ENCODE data around the gene CBFA2T2.
"Not testable (repeated sequence)": the region's sequence is repeated elsewhere in the genome, so short reads cannot be mapped to it uniquely, and the experiment has no call there.

CBFA2T2 gene

DNA sequence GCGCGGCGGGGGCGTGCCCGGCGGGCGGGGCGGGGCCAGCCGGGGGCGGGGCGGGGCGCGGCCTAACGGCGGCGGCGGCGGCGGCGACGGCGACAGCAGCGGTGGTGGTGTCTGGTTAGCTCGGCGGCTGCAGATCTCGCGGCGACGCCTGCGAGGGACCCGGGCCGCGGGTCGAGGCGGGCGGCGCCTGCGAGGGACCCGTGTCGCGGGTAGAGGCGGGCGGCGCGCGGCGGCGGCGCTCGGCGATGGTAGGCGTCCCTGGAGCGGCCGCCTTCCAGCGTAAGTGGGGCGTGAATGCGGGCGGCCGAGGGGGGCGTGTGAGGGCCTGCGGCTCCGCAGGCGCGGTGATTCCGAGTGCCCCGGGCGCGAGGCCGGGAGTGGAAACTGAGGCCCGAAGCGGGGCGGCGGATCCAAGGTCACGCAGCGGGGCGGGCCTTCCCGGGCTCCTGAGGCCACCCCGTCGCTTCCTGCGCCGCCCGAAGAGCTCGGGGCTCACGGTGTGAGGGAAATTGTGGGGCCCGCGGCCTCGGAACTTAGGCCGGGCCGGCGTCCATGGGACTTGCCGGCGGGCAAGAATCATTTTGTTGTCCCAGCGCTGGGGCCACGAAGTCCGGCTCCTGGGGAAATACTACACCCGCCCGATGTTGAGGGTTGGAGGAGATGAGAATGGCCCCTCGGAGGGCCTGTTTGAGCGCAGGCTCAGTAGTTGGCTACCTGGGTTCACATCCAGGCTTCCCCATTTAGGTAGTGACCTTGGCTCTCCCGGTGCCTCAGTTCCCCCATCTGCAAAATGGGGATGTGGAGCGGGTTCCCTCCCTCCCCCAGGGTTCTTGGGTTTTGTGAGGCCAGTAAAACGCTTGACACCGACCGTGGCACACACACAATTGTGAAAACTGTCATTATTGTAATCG, at the start of gene CBFA2T2:
TSS of gene CBFA2T2 (plus strand) at position 74 of the 911 bp plus-strand sequence. CDS start at position 246, 172 bp downstream.
- DNase-seq, result peak; percentile 6

DNA sequence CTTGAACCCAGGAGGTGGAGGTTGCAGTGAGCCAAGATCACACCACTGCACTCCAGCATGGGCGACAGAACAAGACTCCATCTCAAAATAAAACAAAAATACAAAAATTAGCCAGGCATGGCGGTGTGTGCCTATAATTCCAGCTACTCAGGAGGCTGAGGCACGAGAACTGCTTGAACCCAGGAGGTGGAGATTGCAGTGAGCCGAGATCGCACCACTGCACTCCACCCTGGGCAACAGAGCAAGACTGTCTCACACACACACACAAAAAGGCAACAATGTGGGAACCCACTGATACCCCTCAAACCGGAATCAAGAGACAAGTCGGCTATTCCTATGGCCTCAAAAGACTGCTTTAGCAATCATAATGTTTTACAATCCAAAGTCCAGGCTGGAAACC, 49.3 kb upstream of the CBFA2T2 start:
- not testable (repeated sequence) for DNase-seq

DNA sequence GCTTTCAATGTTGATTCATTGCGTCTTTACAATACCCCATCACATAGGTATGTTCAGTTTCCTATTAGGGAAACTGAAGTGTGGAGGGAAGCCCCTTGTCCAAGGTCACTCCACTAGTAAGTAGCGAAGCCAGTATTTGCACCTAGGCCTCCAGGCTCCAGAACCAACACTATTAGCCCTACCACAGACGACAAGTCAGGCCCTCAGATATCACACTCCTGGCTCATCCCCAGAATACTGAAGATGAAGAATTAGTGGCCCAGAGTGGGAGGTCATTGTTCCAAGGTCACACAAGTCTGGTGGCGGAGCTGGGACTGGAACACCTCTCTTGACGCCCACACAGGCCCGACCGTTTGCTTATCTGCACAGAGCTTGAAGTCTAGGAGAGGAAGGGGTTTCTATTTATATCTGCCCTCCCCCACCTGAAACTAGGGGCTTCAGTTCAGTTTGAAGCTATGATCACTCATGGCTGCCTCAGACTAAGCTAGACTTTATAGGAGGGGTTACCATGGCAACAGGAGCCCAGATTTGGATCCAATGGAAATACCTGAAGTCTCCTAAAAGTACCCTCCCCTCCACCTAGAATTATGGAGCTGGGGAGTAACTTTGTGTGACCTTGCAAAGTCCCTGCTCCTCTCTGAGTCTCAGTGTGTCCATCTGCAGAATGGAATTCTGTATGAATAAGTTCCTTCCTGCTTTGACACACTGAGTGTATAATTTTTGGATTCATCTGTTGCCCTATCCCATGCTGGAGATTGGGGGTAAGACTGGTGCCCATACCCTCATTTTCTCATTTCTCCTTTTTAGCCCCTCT, 48.5 kb upstream of the CBFA2T2 start:
- DNase-seq, result no peak

DNA sequence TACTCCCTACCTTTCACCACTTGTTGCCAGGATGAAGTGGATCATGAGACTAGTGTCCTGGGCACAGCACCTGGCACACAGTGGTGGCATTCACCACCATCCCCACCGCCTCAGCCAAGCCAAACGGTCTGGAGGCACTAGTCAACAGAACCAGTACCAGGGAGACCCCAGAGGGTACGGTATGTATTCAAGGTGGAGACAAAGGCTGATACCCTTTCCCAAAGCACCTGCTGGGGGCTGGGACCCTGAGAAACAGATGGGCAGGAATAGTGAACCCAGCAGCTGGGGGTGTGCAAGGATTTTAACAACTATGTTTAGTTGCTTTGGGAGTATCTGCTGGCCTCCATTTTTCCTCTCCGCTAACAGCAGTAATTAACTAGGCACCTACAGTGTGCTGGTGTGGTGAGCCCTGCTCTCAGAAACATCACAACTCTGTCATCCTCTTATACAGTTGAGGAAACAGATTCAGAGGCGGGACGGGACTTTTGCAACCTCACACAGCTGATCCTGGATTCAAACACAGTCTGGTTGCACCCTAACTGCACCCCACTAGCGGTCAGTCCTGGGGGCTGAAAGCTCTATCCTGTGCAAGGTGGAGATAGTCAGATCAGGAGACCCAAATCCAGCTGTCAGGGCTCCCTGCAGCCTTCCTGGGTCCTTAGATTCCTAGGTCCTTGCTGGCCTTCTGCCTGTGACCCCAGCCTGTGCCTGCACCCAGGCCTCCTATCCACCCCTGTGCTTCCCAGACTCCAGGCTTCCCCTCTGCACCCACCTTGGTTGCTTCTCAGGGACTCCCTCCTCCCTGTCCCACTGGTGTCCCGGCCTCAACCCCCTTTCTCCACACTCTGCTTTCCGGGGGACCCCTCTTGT, 47.5 kb upstream of the CBFA2T2 start:
- no peak for DNase-seq

DNA sequence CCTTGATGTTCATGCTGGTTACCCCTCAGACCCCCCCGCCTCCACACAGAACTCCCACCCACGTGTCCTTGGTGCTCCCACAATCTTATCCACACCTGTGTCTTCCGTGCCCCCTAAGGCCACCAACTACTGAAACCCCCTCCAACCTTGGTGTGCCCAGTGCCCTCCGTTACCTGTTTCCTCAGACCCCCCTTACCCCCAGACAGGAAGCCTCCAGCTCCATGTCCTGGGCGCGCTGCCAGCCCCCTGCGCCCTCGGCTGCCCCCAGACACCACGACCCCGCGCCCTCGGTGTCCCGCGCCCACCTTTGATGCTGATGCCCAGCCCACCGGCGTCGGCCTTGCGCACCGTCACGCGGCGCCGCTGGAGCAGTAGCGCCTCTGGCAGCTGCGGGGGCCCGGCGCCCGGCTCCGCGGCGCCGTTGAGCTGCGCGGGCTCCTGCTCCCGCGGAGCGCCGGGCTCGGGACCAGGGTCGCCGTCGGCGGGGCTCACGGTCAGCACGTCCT, 46.8 kb upstream of the CBFA2T2 start:
- no peak for DNase-seq

DNA sequence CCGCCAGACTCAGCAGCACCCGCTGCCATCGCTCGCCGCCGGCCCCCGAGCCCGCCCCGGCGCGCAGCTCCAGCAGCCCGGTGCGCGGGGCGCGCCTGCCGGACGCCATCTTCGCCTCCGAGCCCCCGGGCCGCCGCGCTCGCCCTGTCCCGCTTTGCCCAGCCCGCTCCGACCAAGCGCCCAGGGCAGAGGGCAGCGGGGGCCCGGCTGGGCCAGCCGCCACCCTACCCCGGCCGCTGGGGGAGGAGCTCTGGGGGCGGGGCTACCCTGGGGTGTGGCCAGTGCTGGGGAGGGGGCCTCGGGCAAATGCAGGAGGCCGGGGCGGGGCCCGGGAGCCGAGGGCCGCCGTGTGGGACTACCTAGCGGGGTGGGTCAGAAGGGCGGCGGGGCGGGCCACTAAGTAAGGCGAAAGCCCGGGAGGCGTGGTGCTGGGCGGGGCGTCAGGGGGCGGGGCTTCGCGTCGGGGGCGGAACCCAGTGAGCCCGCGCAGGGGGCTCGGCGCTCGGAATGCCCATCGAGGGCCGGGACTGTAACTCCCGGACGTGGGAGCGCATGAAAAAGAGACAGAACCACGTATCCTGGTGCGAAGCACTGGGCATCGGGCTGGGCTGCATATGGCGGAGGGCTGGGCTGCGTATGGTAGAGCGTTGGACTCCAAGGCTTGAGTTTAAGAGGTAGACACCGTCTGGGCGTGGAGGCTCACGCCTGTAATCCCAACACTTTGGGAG, 46.2 kb upstream of the CBFA2T2 start, which contains the start of gene SNTA1:
TSS of gene SNTA1 (minus strand) at position 252 of the 728 bp plus-strand sequence. CDS start at position 109, 143 bp downstream.
- peak; percentile 87 for DNase-seq

DNA sequence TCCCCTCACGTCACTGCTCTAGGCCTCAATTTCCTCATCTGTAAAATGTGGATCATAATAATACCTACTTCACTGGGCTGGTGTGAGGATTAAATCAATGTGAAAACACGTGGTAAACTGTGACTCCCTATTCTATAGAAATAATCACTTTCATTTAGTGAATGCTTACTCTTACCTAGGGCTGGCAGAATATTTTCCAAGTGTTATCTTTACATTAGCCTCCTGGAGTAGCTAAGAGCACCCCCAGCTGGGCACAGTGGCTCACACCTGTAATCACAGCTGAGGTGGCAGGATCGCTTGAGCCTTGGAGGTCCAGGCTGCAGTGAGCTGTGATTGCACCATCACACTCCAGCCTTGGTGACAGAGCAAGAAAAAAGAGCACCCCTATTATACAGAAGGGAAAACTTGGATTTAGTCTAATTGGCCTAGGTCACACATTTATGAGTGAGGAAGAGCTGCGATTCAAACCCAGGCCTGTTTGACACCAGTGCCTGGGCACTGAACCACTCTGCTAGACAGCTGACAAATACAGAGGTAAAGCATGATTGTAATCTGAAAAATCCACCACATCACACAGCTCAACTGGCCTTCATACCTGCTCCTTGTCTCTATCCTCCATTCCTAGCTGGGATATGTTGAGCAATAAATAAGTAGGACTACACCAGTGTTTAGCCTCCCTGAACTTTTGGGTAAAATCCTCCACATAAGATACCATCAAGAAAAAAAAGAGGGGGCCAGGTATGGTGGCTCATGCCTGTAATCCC, 44.9 kb upstream of the CBFA2T2 start:
- DNase-seq, result peak; percentile 44

DNA sequence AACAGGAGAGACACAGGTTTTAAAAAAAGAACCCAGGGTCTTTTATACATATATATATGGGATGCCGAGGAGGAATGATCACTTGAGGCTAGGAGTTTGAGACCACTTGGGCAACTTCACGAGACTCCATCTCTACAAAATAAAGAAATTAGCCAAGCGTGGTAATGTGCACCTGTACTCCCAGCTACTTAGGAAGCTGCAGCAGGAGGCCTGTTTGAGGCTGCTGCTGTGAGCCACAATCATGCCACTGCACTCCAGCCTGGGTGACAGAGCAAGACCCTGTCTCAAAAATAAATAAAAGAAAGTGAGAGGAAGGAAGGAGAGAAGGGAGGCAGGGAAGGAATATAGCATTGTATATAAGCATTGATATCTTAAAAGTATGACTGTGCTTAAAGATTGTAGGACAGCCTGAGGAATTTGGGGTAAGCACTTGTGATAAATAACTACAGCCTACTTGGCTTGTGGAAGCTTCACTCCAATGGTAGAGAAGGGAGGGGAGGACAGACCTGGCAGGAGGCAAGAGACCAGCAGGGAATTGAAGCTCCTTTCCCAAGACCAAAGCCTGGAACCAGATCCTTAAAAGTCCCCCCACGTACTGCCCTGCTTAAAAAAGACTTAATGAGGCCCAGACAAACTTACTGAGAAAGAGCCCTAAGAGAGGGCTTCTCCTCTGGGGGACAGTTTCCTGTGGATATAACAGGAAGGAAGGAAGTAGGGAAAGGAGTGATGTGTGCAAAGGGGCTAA, 43.8 kb upstream of the CBFA2T2 start:
- no peak for DNase-seq

DNA sequence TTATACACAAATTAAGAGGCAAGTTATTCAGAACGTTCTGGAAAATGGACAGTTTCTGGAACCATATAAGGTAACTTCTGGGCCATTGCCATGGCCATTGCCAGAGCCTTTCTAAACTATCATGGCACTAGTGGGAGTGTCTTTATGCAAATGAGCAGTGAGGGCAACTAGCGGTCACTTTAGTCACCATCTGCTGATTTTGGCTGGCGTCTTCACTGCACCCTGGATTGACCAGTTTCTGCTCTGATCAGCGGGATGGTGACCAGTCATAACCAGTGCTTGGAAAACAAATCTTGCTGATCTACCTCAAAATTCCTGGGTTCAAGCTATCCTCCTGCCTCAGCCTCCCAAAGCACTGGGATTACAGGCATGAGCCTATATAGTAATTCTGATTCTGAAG, 39.0 kb upstream of the CBFA2T2 start:
- DNase-seq, result no peak

DNA sequence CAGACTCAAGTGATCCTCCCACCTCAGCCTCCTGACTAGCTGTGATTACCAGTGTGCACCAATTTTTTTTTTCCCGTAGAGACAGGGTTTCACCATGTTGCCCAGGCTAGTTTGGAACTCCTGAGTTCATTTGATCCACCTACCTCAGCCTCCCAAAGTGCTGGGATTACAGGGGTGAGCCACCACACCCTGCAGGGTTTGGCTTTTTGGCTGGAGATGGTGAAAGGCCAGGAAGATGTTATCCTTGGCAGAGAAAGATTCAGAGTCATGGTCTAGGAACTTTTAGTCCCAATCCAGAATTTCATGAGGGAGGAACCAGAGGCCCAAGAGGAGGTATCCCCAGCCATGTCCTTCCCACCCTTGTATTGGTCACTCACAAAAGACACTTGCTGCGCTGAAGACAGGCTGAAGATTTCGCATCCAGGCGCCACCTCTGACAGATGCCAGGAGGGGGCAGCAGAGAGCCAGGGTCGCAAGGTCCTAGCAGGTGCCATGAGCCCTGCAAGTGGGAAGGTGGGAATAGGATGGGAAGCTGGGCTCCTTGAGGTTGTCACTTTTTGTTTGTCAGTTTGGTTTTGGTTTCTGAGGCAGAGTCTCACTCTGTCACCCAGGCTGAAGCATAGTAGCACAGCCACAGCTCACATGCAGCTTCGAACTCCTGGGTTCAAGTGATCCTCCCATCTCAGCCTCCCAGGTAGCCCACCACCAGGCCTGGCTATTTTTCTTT, 32.8 kb upstream of the CBFA2T2 start:
- DNase-seq, result peak; percentile 77

DNA sequence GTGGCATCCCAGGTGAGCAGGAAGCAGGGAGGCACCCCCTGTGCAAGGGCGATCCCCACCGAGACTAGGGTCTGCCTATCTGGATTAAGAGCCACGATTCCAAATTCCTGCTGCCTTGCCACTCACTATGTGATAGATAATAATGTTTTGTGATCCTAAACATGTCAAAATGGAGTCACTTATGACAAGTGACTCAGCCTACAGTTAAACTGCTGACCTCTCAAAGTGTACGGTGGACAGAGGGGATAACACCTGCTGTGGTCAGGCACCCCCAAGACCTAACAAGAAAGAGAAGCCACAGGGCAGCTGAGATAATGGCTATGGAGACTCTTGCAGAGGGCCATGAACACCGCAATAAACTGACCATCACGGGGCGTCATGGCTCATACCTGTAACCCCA, 30.3 kb upstream of the CBFA2T2 start:
- DNase-seq, result no peak

DNA sequence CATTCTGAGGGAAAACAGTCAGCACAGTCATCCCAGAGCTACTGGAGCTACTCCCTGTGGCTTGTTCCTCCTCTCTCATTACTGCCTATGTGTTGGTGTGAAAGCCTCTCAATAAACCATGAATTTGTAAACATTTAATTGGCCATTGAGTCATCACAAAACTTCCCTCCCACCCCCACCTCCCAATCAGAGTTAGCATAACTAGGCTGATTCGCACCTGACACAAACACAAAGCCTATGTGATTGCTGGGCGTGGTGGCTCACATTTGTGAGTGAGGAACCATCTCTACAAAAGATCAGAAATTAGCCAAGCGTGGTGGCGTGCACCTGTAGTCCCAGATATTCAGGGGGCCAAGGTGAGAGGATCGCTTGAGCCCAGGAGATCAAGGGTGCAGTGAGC, 29.2 kb upstream of the CBFA2T2 start:
- DNase-seq, result no peak

DNA sequence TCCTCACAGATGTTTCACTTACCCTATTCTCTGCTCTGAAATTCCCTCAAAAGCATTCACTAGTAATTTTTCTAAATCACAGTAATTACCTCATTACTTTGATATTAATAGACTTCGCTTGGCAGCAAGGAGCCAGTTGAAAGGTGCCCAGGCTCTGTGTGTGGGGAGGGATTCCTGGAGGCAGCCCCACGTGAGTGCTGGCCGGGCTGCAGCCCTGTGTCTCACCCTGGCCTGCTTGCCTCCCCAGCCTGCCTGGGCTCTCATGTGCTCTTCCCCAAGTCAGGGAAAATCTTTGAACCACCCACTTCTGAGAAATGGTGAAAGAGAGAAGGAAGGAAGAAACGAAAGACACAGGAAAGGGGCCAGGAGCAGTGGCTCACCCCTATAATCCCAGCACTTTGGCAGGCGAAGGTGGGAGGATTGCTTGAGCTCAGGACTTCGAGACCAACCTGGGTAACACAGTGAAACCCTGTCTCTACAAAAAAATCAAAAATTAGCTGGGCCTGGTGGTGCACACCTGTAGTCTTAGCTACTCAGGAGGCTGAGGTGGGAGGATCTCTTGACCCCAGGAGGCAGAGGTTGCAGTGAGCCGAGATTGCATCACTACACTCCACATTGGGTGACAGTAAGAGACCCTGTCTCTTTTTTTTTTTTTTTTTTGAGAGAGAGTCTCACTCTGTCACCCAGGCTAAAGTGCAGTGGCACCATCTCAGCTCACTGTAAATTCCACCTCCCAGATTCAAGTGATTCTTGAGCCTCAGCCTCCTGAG, 26.4 kb upstream of the CBFA2T2 start:
- no peak for DNase-seq

DNA sequence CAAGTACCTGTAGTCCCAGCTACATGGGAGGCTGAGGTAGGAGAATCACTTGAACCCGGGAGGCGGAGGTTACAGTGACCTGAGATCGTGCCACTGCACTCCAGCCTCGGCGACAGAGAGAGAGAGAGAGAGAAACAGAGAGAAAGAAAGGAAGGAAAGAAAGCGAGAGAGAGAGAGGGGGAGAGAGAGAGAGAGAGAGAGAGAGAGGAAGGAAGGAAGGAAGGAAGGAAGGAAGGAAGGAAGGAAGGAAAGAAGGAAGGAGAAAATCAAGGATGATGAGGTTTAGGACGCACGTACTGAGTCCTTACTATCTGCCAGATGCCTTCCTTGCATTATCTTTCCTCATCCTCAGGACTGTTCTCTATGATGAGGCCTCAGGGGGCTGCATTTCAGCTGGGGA, 25.1 kb upstream of the CBFA2T2 start:
- DNase-seq, result not testable (repeated sequence)

DNA sequence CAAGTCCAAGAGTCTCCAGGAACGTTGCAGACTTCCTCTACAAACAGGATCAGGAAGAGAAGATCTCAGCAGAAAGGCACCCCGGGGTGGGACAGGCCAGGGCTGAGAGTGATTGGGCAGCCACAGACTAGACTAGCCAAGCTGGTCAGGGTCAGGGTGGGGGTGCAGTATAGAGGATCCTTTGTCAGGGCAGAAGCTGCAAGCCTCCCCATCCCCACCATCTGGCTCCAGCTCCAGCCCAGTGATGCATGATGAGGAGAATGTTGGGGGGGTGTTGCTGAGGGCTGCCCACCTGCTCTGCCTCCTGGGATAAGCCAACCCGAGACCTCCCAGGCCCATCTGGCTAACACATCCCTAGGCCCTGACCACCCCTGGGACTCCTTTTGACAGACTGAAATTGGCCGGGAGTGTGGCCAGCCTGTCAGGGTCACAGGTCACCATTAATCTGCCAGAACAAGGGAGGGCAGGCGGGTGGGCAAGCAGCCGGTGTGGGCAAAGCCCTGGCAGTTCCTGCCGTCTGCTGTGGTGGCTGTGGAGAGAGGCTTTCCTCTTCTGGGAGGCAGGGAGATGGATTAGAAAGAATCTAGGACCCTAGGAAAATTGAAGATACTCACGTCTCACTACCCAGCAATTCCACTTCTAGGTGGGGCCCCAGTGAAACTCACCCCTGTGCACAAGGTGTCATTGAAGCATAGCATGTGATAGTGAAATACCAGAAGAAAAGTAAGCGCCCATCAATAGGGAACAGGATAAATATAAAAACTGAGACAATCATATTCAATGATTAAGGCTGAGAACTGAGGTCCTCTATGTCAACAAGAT, 24.2 kb upstream of the CBFA2T2 start:
- DNase-seq, result no peak

DNA sequence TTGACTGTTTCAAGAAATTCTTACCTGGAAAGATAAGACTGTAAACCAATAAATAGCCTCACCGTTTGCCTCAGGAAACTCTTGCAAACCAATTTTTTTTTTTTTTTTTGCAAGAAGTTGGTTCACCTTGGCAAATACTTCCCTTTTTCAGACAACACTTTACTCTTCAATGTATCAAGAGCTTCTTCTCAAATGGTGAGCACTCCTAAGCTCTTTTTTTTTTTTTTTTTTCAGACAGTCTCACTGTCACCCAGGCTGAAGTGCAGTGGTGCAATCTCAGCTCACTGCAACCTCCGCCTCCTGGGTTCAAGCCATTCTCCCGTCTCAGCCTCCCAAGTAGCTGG, 23.6 kb upstream of the CBFA2T2 start:
- no peak for DNase-seq

DNA sequence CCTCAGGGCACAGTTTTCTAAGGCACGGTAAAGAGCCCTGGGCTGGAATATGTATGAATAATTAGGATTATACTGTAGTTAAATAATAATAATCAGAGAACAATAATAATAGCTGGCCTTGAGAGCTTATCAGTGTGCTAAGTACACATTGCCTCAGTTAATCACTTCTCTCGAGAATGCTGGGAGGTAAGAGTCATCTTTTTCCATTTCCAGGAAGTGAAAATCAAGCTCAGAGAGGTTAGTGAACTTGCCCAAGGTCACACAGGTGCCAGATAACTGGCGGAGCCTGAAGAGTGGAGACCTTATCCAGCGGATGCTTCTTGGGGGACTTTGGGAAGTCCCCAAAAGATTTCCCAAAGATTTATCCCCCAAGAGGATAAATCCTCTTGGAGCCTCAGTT, 19.4 kb upstream of the CBFA2T2 start:
- no peak for DNase-seq

DNA sequence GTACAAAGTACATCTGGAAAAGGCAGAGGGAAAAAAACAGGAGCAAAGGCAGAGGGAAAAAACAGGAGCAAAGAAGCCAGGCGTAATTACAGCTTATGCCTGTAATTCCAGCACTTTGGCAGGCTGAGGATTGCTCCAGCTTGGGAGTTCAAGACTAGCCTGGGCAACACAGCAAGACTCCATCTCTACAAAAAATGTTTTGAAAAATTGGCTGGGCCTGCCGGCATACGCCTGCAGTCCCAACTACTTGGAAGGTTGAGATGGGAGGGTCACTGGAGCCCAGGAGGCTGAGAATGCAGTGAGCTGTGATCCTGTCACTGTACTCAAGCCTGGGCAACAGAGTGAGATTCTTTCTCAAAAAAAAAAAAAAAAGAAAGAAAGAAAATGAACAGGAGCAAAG, 19.0 kb upstream of the CBFA2T2 start:
- DNase-seq, result no peak

All from stimulated activated CD4-positive, alpha-beta T cell treated with anti-CD3 and anti-CD28 coated beads, Interleukin-1b, Interleukin-23, amount 100 ng/mL, for 48 hours (primary cell).